Keratinocyte (primary cell): ENCODE results near the gene ALK.

Source experiments
- EZH2 ChIP-seq: IDR thresholded peaks from one replicate; pipeline ENCODE4 v1.6.1; 2012; ENCODE audit warnings: inconsistent platforms, mild to moderate bottlenecking, low read length, moderate library complexity
- TF ChIP-seq, protein P1 (sequence below), 3 experiments: IDR thresholded peaks in 1 of 3; conservative IDR thresholded peaks in 1 of 3; optimal IDR thresholded peaks in 1 of 3; 2 replicates in 2 of 3; 3 replicates in 1 of 3; pipeline versions ENCODE3 to v1.5.1; 2011; ENCODE audit warnings: low read length in 3 of 3, mild to moderate bottlenecking in 3 of 3, moderate library complexity in 2 of 3, control low read depth in 1 of 3, inconsistent platforms in 1 of 3; ENCODE audit not compliant: insufficient read depth in 2 of 3; ENCODE audit errors: extremely low read depth in 1 of 3

DNA sequence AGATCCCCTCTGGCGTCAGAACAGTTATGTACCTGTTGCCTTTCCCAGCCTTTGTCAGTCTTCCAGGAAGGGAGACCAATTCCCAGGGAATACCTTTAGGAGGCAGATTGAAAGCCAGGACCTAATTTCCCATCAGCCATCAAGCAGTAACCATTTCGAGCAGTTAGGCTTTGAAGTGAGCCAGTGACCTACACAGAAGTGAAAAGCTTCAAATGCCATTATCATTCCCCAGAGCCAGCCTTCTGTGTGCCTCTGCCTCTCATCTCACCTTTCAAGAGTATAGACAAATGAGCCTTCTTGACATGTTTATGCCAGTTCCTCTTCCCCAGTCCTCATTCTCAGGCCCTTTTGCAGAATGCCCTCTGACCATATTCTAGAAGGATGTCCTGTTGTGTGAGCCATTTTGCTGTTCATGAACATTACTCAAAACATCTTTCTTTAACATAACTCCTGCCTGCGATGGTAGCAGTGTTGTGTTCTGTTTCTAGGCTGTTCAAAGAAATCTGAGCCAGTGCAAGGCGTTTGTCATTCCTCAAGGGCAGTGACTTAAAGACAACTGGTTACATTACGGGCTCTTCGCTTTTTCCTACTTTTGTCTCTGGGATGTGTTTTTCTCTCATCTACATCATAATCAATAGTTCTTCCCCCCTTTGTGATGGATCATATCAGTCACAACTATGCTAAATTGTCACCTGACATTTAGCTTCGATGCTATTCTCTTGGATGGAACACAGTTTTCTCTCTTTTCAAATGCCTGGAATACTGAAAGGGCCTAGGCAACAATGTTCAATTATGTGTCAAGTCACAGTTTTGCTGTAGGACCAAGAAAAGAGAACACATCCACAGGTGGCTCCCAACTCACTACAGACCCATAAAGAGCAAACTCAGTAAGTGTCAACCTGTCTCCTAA is 138.6 kb downstream of the ALK start:
- TF ChIP-seq, protein P1, sequence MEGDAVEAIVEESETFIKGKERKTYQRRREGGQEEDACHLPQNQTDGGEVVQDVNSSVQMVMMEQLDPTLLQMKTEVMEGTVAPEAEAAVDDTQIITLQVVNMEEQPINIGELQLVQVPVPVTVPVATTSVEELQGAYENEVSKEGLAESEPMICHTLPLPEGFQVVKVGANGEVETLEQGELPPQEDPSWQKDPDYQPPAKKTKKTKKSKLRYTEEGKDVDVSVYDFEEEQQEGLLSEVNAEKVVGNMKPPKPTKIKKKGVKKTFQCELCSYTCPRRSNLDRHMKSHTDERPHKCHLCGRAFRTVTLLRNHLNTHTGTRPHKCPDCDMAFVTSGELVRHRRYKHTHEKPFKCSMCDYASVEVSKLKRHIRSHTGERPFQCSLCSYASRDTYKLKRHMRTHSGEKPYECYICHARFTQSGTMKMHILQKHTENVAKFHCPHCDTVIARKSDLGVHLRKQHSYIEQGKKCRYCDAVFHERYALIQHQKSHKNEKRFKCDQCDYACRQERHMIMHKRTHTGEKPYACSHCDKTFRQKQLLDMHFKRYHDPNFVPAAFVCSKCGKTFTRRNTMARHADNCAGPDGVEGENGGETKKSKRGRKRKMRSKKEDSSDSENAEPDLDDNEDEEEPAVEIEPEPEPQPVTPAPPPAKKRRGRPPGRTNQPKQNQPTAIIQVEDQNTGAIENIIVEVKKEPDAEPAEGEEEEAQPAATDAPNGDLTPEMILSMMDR (optimal IDR thresholded peaks at IDR 0.05 in 1 of 3, IDR thresholded peaks at IDR 0.05 in 1 of 3, conservative IDR thresholded peaks at IDR 0.05 in 1 of 3; ENCODE audit: extremely low read depth in 1 of 3, insufficient read depth in 2 of 3, low read length in 3 of 3), result no peak
- TF ChIP-seq EZH2, result no peak
